Skeletal muscle cell (primary cell): Measurements from ENCODE around the gene STK4.
"Not testable (repeated sequence)": the region's sequence is repeated elsewhere in the genome, so short reads cannot be mapped to it uniquely, and the experiment has no call there.

Experiments
- DNase-seq: peaks from one replicate; pipeline ENCODE4 v3.0.0-alpha.2; 2010; ENCODE audit warnings: low read depth
- H3K4me3 ChIP-seq: 2 replicates; pipeline ENCODE4 v1.5.1; 2011; ENCODE audit warnings: low read depth, mild to moderate bottlenecking, control low read depth, low read length, moderate library complexity

The STK4 gene

GRCh38 chr20:44976698-44977097 lies 10.4 kb downstream of the STK4 start:
- H3K4me3 ChIP-seq: no peak overlapping the region
- no peak for DNase-seq

DNA sequence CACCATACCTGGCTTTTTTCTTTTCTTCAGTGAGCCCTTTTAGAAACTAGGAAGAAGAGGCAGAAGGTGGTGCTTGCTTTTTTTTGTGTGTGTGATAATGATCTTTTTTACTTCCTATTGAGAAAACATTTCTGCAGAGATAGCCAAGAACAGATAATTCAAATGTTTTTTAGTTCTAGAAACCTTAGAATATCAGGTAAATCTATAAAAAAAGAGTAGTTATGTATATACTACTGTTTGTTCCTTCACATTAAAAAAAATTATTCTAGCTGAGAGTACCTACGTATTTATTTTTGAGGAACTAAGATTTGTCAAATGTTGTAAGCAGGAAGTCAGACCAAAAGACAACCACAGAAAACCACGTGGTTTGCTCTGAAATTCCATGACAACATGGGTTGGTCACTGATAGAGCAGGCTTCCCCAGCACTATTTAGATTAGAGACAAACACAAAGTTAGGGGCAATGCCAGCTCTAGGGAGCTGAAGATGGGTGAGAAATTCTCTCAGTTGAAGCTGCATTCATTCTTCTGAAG lies 12.8 kb downstream of the STK4 start:
- no peak overlapping the region for H3K4me3 ChIP-seq

DNA sequence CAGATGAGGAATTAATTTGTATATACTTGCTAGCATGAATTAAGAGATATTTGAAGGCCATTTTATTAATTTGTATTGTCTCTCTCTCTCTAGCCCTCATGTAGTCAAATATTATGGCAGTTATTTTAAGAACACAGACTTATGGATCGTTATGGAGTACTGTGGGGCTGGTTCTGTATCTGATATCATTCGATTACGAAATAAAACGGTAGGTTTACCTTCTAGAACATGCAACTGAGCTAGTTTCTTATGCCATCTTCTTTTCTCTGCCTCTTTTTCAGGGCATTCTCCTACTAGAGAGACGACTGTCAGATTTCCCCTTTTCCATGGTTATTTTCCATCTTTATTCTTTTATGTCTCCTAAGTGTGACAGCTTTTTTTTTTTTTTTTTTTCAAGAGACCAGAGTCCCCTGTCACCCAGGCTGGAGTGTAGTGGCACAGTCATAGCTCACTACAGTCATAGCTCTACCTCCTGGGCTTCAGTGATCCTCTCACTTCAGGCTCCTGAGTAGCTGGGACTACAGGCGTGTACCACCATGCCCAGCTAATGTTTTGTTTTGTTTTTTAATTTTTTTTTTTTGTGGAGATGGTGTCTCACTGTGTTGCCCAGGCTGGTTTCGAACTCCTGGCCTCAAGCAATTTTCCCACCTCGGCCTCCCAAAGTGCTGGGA lies 15.6 kb downstream of the STK4 start:
- DNase-seq: no peak
- no peak overlapping the region for H3K4me3 ChIP-seq

More for the DNA sequence above, 12.8 kb downstream of the STK4 start:
- no peak for DNase-seq

GRCh38 chr20:44983093-44983674 lies 16.9 kb downstream of the STK4 start:
- DNase-seq: no peak

DNA sequence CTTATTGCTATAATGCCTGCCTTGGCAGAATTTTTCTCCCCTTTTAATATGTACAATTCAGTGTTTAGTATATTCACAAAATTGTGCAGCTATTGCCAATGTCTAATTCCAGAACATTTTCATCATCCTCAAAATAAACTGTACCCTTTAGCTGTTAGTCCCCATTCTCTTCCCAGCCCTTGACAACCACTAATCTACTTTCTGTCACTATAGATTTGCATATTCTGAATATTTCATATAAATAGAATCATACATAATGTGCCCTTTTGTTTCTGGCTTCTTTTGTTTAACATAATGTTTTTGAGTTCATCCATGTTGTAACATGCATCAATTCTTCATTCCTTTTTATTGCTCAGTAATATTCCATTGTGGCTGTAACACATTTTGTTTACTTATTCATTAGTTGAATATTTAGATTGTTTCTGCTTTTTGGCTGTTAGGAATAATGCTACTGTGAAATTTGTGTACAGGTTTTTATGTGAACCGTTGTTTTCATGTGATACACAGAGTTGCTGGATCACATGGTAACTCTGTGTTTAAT lies 22.4 kb downstream of the STK4 start:
- H3K4me3 ChIP-seq: no peak overlapping the region
- no peak for DNase-seq

More at GRCh38 chr20:44983093-44983674, 16.9 kb downstream of the STK4 start:
- no peak overlapping the region for H3K4me3 ChIP-seq

GRCh38 chr20:44990425-44990824 lies 24.1 kb downstream of the STK4 start:
- DNase-seq: no peak
- no peak overlapping the region for H3K4me3 ChIP-seq

DNA sequence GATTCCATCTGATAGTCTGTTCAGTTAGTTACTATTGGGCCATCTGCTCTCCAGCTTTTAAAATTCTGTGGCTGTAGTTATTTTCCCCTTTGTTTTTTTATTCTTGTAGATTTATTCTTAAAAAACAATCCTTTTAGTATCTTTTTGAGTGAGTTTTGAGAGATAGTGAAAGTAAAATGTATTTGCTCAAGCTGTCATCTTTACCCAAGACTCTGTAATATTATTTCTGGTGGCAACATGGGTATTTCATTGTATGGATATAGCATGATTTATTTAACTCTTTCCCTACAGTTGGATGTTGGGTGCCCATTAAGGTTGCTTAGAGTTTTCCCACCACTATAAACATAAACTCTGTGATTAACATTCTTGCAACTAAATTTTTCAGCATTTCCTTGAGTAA lies 24.6 kb downstream of the STK4 start:
- no peak overlapping the region for H3K4me3 ChIP-seq
- DNase-seq: no peak

DNA sequence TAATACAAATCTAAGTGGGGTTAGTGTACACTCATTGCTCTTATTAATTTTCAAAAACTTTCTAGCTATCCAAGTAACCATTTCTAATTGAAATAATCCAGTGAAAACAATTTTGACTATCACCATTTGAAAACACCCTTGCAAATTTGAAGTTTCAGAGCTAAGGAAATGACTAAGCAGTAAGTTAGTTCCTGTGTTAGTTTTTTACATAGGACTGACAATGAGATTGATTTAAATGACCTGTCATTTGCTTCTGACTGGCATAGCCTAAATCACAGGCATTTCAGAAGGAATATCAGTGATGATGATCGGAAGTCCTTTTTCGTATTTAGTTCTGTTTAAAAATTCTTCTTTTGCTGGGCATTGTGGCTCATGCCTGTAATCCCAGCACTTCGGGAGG lies 27.0 kb downstream of the STK4 start:
- H3K4me3 ChIP-seq: no peak overlapping the region
- DNase-seq: no peak

- no peak overlapping the region for H3K4me3 ChIP-seq
- no peak for DNase-seq
Measured at GRCh38 chr20:44997171-44997570, 30.9 kb downstream of the STK4 start.

DNA sequence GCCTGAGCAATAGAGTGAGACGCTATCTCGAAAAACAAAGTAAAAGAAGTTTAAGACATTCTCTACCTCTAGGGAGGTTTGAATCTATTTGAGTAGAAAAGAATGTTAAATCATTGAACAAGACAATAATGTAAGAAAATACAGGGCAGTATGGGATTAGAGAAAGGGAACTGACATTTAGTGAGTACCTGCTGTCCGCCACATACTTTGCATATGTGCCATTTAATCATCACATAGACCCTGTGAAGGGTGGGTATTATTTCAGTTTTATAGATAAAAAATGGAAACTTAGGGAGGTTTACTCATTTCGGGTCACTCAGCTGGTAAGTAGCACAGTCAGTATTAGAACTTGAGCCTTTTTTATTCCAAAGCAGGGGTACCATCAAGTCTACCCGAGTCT lies 31.4 kb downstream of the STK4 start:
- no peak overlapping the region for H3K4me3 ChIP-seq
- DNase-seq: no peak

DNA sequence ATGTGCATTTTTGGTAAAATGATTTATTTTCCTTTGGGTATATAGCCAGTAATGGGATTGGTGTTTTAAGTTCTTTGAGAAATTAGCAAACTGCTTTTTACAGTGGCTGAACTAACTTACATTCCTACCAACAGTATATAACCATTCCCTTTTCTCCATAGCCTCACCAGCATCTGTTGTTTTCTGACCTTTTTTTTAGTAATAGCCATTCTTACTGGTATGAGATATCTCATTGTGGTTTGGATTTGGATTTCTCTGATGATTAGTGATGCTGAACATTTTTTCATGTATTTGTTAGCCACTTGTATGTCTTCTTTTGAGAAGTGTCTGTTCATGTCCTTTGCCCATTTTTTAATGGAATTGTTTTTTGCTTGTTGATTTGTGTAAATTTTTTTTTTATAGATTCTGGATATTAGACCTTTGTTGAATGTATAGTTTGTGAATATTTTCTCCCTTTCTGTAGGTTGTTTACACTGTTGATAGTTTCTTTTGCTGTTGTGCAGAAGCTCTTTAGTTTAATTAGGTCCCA lies 42.3 kb downstream of the STK4 start:
- no peak overlapping the region for H3K4me3 ChIP-seq
- no peak for DNase-seq

DNA sequence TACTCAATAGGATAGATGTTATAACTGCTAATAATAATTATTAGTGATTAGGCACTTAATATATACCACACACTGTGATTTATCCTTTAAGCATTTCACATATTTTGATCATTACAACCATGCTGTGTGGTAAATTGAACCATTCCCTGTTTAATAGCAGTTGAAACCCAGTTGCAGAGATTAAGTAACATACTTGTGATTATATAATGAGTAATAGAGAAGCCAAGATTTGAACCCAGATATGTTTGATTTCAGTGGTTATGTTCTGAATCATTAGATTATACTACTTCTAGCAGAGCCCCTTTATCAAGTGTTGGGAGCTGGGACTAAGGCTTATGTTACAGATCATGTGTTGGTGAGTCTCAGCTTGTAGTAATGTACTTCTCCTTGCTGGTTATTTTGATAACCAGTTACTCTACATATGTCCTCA lies 44.1 kb downstream of the STK4 start:
- no peak overlapping the region for H3K4me3 ChIP-seq
- no peak for DNase-seq

- no peak overlapping the region for H3K4me3 ChIP-seq
- DNase-seq: peak; percentile 41
Measured at GRCh38 chr20:45011108-45011526, 44.8 kb downstream of the STK4 start.

- no peak for DNase-seq
- no peak overlapping the region for H3K4me3 ChIP-seq
Measured at GRCh38 chr20:45012682-45013302, 46.5 kb downstream of the STK4 start.

- not testable (repeated sequence) for H3K4me3 ChIP-seq, DNase-seq
Measured at GRCh38 chr20:45014131-45014530, 47.8 kb downstream of the STK4 start.

- no peak overlapping the region for H3K4me3 ChIP-seq
- DNase-seq: no peak
Measured at GRCh38 chr20:45014671-45015415, 48.5 kb downstream of the STK4 start.

- no peak for DNase-seq
Measured at GRCh38 chr20:45016089-45016671, 49.9 kb downstream of the STK4 start.

GRCh38 chr20:45017281-45017680 lies 51.0 kb downstream of the STK4 start:
- no peak overlapping the region for H3K4me3 ChIP-seq
- no peak for DNase-seq

More at GRCh38 chr20:45016089-45016671, 49.9 kb downstream of the STK4 start:
- H3K4me3 ChIP-seq: no peak overlapping the region

GRCh38 chr20:45017857-45018256 lies 51.5 kb downstream of the STK4 start:
- DNase-seq: no peak
- no peak overlapping the region for H3K4me3 ChIP-seq
